H1 (cell line): ENCODE data around the gene PPME1. TPM values are rescaled to one million over a fixed set of nuclear protein-coding genes. Genes with fewer than 3 reads are reported as not detected.

Experiments
- BCL11A ChIP-seq, 2 experiments: IDR thresholded peaks; one replicate each; pipeline ENCODE4 v1.6.1; 2011; ENCODE audit warnings: low read depth in 2 of 2, low read length in 2 of 2, mild to moderate bottlenecking in 2 of 2
- CHD1 ChIP-seq: IDR thresholded peaks from 2 replicates; pipeline ENCODE4 v1.6.1; 2012; ENCODE audit warnings: low read depth, low read length, improper control_type of control experiment
- HDAC6 ChIP-seq: IDR thresholded peaks from one replicate; pipeline ENCODE4 v1.7.1; 2012; ENCODE audit warnings: low read depth, mild to moderate bottlenecking, inconsistent platforms, low read length, moderate library complexity
- JUND ChIP-seq: IDR thresholded peaks from 2 replicates; pipeline ENCODE4 v1.6.1; 2011; ENCODE audit warnings: mild to moderate bottlenecking, improper control_type of control experiment, low read length
- RFX5 ChIP-seq: IDR thresholded peaks from 2 replicates; pipeline ENCODE4 v1.6.1; 2011; ENCODE audit warnings: low read depth, low read length, improper control_type of control experiment, borderline replicate concordance
- SP1 ChIP-seq: IDR thresholded peaks from 2 replicates; pipeline ENCODE4 v1.6.1; 2011; ENCODE audit warnings: low read depth, low read length
- TBP ChIP-seq: IDR thresholded peaks from 2 replicates; pipeline ENCODE4 v1.6.1; 2011; ENCODE audit warnings: low read depth, low read length, improper control_type of control experiment
- YY1 ChIP-seq: IDR thresholded peaks from 2 replicates; pipeline ENCODE4 v1.6.1; 2011; ENCODE audit warnings: low read depth, mild to moderate bottlenecking, low read length
- polyA plus RNA-seq, 7 experiments: library from polyadenylated mRNA; depleted of rRNA in 3 of 7; stranded (reverse) in 5 of 7; unstranded in 2 of 7; fragments of >200 nt in 5 of 7; fragments of 200-250 nt in 2 of 7; gene quantifications; 1 replicate in 5 of 7; 2 replicates in 1 of 7; 4 replicates in 1 of 7; pipeline versions ENCODE4 v1.2.1 to v1.2.3, GENCODE V29; 2011 to 2013; ENCODE audit warnings: missing spikeins in 2 of 7, mixed read lengths in 2 of 7
- total RNA-seq: library from RNA; stranded (reverse); fragmentation: NEBNext Ultra II Directional; extraction: Animal tissue kit (Norgen Biotek cat#: 25700); gene quantifications from 2 replicates; pipeline ENCODE4 v1.2.1, GENCODE V29; 2021
- TF ChIP-seq, protein P1 (sequence below): fragments of 300-600 bp; sonication (generic); IDR thresholded peaks from 2 replicates; pipeline ENCODE4 v1.7.1; 2012; ENCODE audit warnings: low read length, moderate library complexity, mild to moderate bottlenecking, inconsistent platforms; ENCODE audit not compliant: insufficient replicate concordance
- TF ChIP-seq, protein P2 (sequence below): IDR thresholded peaks from 2 replicates; pipeline ENCODE4 v1.6.1; 2012; ENCODE audit warnings: inconsistent platforms
- TF ChIP-seq, protein P3 (sequence below): IDR thresholded peaks from 2 replicates; pipeline ENCODE4 v1.6.1; 2012; ENCODE audit warnings: low read length, inconsistent platforms

Gene PPME1
- total and polyA plus RNA-seq, 2 of the 8 experiments (the other 6 are each of a cell fraction or from before 2014, with no cell fraction given), result 55.1 to 64.5 TPM

DNA sequence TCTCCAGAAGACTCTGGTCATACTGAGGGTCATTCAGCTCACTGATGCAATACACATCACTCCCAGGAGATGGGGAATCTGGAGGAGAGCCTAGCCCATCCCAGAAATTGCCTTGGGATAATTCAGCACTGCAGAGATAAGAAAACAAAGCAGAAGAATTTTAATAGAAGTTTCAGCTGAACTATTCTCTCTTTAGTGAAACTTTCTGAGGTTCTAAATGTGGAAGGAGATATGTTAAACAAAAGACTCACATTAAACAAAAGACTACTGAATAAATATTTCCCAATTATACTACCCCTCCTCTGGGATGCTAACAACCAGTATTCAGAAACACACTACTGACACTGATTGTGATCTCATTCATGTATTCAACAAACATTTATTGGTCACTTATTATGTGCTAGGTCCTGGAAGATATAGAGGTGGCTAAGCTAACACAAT, 48.1 kb upstream of the PPME1 start (continued):
- TF ChIP-seq, protein P1, sequence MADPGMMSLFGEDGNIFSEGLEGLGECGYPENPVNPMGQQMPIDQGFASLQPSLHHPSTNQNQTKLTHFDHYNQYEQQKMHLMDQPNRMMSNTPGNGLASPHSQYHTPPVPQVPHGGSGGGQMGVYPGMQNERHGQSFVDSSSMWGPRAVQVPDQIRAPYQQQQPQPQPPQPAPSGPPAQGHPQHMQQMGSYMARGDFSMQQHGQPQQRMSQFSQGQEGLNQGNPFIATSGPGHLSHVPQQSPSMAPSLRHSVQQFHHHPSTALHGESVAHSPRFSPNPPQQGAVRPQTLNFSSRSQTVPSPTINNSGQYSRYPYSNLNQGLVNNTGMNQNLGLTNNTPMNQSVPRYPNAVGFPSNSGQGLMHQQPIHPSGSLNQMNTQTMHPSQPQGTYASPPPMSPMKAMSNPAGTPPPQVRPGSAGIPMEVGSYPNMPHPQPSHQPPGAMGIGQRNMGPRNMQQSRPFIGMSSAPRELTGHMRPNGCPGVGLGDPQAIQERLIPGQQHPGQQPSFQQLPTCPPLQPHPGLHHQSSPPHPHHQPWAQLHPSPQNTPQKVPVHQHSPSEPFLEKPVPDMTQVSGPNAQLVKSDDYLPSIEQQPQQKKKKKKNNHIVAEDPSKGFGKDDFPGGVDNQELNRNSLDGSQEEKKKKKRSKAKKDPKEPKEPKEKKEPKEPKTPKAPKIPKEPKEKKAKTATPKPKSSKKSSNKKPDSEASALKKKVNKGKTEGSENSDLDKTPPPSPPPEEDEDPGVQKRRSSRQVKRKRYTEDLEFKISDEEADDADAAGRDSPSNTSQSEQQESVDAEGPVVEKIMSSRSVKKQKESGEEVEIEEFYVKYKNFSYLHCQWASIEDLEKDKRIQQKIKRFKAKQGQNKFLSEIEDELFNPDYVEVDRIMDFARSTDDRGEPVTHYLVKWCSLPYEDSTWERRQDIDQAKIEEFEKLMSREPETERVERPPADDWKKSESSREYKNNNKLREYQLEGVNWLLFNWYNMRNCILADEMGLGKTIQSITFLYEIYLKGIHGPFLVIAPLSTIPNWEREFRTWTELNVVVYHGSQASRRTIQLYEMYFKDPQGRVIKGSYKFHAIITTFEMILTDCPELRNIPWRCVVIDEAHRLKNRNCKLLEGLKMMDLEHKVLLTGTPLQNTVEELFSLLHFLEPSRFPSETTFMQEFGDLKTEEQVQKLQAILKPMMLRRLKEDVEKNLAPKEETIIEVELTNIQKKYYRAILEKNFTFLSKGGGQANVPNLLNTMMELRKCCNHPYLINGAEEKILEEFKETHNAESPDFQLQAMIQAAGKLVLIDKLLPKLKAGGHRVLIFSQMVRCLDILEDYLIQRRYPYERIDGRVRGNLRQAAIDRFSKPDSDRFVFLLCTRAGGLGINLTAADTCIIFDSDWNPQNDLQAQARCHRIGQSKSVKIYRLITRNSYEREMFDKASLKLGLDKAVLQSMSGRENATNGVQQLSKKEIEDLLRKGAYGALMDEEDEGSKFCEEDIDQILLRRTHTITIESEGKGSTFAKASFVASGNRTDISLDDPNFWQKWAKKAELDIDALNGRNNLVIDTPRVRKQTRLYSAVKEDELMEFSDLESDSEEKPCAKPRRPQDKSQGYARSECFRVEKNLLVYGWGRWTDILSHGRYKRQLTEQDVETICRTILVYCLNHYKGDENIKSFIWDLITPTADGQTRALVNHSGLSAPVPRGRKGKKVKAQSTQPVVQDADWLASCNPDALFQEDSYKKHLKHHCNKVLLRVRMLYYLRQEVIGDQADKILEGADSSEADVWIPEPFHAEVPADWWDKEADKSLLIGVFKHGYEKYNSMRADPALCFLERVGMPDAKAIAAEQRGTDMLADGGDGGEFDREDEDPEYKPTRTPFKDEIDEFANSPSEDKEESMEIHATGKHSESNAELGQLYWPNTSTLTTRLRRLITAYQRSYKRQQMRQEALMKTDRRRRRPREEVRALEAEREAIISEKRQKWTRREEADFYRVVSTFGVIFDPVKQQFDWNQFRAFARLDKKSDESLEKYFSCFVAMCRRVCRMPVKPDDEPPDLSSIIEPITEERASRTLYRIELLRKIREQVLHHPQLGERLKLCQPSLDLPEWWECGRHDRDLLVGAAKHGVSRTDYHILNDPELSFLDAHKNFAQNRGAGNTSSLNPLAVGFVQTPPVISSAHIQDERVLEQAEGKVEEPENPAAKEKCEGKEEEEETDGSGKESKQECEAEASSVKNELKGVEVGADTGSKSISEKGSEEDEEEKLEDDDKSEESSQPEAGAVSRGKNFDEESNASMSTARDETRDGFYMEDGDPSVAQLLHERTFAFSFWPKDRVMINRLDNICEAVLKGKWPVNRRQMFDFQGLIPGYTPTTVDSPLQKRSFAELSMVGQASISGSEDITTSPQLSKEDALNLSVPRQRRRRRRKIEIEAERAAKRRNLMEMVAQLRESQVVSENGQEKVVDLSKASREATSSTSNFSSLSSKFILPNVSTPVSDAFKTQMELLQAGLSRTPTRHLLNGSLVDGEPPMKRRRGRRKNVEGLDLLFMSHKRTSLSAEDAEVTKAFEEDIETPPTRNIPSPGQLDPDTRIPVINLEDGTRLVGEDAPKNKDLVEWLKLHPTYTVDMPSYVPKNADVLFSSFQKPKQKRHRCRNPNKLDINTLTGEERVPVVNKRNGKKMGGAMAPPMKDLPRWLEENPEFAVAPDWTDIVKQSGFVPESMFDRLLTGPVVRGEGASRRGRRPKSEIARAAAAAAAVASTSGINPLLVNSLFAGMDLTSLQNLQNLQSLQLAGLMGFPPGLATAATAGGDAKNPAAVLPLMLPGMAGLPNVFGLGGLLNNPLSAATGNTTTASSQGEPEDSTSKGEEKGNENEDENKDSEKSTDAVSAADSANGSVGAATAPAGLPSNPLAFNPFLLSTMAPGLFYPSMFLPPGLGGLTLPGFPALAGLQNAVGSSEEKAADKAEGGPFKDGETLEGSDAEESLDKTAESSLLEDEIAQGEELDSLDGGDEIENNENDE, result no peak
- no peak for TF ChIP-seq CHD1
- TF ChIP-seq RFX5, result no peak
- no peak for TF ChIP-seq JUND
- TF ChIP-seq HDAC6, result no peak
- TF ChIP-seq BCL11A (IDR thresholded peaks at IDR 0.05; ENCODE audit: low read depth in 2 of 2, low read length in 2 of 2), result no peak
- TF ChIP-seq TBP, result no peak
- TF ChIP-seq, protein P2, sequence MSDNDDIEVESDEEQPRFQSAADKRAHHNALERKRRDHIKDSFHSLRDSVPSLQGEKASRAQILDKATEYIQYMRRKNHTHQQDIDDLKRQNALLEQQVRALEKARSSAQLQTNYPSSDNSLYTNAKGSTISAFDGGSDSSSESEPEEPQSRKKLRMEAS, result no peak
- TF ChIP-seq, protein P3, sequence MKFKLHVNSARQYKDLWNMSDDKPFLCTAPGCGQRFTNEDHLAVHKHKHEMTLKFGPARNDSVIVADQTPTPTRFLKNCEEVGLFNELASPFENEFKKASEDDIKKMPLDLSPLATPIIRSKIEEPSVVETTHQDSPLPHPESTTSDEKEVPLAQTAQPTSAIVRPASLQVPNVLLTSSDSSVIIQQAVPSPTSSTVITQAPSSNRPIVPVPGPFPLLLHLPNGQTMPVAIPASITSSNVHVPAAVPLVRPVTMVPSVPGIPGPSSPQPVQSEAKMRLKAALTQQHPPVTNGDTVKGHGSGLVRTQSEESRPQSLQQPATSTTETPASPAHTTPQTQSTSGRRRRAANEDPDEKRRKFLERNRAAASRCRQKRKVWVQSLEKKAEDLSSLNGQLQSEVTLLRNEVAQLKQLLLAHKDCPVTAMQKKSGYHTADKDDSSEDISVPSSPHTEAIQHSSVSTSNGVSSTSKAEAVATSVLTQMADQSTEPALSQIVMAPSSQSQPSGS, result no peak
- TF ChIP-seq SP1, result no peak
- TF ChIP-seq YY1, result no peak
